NK-92 (cell line): Measurements from ENCODE around the gene MYO10.
"Not testable (repeated sequence)": the region's sequence is repeated elsewhere in the genome, so short reads cannot be mapped to it uniquely, and the experiment has no call there.

Experiments
- DNase-seq: peaks from one replicate; lab custom pipeline; 2025; ENCODE audit not compliant: unreplicated experiment; lab: John Stamatoyannopoulos, UW

Gene MYO10

DNA sequence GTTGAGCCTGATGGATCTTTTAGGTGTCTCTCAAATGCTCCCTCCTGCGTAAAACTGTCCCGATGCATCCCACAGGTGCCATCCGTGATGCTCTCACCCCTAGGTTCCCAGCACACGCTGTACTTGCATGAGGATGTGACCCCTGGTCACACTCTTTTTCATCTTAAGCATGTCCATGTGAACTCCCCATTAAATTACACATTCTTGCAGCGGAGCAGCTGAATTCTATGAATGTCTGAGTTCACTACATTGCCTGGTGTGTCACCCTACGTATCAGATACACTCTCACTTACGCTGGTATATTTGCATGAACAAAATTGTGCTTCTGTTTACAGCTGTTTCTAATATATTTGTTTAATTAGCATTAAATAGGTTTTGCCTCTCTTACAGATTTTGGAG is 214.0 kb downstream of the MYO10 start:
- DNase-seq = no peak

DNA sequence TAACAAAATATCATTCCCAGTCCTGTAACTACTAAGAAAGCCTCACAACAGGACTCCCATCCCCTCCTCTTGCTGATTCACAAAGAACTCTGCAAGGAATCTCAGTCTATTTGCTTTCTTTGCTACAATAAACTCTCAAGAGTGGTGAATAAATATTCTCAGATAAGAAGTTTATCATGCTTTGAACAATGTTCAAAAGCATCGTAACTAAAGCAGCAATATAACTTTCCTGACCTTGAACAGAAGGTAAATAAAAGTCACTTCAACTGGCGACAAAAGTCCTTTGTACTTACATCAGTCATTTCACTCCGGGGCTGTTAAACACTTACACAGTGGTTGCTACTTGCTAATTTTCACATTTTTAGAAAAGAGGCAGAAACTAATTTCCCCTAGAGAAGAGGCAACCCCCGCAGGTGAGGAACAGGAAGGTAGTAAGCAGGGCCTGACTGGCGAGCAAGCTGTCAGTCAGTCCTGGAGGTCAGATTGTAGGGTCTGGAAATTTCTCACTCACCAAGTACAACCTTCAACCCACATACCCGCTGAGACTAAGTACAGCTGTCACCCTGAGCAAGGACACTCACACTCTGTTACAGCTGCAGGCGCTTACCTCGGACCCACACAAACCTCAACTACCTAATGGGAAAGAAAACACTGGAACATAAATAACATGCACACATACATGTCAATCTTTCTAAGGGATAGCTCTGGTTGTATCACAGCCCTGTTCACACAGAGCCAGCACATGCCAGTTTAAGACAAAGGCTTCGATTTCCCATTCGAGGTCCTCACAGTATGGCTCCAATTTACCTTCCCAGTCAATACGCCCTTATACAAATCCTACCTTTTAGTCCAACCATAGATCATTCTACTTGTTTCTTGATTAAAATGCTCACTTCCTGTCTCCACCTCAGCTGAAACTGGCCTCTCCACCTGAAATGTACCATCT is 214.7 kb downstream of the MYO10 start:
- DNase-seq = no peak

DNA sequence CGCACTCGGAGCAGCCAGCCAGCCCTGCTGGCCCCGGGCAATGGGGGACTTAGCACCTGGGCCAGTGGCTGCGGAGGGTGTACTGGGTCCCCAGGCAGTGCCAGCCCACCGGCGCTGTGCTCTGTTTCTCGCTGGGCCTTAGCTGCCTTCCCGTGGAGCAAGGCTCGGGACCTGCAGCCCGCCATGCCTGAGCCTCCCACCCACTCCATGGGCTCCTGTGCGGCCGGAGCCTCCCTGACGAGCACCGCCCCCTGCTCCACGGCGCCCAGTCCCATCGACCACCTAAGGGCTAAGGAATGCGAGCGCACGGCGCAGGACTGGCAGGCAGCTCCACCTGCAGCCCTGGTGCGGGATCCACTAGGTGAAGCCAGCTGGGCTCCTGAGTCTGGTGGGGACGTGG is 218.1 kb downstream of the MYO10 start:
- not testable (repeated sequence) for DNase-seq

DNA sequence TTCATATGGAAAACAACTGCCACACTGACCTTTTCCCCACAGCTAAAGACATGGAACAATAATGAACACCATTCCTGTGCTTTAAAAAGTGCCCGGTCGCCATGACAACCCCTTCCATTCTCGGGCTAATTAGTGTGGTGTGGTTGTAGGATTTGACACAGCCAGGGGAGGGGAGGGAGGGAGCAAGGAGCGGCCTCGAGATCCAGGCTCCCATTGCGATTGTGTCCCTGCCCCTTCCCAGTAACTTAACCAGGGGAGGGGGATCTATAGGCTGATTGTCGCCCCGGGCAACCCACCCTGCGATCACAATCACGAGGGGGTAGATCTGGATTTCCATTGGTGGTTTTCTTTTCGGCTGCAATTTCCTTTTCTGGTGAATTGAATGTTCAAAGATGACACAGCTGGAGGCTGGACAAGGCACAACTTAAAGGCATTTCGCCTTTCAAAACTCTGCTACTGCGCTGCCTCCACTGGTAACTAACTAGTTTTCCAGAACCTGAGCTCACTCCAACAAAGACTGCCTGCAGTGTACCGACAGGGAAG is 222.6 kb downstream of the MYO10 start:
- no peak for DNase-seq

DNA sequence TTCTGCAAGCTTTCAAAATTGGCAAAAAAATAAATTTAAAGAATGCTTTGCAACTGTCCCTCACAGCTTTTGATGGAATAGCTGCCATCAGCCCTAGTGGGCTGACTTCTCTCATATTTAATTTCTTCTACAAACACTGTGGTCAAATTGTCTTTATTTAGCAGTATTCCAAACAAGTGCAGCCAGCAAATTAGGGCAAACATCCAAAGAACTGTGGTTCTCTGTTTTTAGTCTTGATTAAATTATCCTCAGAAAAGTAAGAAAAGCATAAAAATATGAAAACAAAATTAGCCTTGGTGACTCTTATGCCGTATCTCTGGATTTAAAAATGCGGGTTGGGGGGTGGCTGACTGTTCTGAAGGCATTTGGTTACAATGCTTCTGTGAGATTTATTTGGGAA is 223.5 kb downstream of the MYO10 start:
- no peak for DNase-seq

DNA sequence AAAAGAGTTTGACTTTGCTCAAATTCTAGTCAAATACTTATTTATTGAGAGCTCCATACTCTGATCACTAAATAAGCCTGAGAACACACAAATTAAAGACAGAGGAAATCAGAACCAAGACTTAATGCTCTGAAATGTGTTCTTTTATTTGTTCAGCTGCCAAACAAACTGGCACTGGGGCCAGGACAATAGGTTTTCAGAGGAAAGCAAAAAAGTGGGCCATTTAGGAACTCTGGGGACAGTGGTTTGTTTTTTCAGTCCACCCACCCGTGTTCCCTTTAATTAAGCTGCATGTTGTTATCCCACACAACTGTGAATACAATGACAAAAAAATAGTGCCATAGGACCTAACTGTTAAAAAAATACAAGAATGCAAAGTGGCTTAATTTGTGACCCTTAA is 223.9 kb downstream of the MYO10 start:
- no peak for DNase-seq

DNA sequence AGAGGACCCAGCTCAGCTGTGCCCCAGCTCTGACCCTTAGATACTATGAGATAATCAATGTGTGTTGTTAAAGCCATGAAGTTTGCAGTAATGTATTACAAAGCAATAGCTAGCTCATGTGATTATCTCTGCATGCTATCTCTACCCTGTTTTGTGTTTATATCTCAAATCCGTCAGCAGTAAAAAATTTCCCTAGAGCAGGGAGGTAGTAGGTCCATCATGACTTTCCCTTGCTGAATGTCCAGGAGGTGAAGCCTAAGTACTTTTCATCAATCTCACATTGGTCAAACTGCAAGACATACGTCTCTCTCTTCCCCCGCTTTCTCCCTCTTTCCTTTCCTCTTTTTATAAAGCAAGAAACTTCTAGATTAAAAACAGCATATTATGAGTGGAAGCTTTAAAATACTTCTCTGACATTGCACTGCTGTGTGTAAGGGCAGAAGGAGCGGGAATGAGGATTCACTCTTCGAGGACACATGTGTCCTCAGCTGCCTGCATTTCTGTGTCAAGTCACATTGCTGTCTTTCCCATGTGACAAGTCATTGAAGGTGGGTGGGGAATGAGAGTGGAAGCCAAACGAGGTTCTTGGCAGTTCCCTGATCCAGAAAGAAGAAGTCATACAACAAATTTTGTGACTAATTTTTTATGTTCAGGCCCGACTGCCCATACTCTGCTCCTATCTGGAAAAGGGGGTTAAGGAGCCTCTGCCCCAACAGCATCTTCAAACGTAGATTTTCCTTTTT is 226.2 kb downstream of the MYO10 start:
- no peak for DNase-seq

DNA sequence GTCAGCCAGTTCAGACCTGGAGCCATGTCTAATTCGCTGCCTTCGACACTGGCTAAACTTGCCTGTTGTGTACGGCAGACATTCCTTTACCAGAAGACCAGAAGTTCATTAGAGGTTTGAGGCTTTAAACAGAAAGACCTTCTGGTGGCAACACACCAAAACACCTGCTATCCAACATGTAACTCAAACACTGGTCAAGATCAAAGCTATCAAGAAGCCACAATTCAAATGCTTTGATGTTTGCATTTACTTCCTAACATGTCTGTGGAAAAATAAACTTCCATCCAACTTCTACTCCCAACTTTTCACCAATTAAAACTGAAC is 228.3 kb downstream of the MYO10 start:
- DNase-seq = no peak

DNA sequence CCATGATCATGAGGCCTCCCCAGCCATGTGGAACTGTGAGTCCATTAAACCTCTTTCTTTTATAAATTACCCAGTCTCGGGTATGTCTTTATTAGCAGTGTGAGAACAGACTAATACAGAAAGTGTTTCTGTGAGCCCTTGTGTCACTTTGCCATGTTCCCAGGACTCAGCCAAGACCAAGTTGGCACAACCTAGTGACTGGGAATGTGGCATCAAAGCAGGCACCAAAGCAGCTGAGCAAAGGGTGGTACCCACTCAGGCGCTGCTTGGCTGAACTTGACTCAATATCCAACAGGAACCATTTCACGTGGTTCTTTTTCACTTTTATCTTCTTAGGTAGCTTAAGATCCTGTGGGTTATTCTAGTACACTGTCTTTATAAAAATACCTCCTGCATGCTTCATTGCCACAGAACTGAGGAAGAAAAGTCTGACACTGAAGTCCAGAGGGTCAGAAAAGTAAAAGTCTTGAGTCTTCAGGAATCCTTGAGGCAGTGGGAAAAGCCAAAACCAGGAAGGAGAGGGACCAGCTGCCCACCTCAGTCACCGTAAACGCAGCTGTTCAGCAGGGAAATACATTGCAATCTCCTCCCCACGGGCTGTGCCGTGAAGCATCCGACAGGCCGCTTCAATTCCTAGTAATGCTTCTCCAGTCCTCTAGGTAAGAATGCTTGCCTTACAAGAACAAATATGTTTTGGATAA is 228.8 kb downstream of the MYO10 start:
- DNase-seq = no peak

DNA sequence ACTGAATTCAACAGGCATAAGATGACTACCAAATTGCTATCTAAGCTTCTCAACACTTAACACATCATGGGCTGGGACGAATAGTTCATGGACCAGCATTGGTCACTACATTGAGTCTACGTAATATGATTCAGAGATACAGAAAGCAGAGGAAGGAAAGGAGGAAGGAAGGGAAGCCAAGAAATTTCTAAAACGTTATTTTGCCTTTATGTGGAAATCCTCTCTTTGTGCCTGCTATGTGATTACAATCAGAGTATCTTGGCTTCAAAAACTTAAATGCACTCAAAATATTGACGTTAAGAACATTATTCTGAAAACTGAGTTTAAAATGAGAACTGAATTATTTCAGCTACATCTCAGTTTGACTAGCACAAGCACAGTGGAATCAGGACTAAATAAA is 231.1 kb downstream of the MYO10 start:
- no peak for DNase-seq

DNA sequence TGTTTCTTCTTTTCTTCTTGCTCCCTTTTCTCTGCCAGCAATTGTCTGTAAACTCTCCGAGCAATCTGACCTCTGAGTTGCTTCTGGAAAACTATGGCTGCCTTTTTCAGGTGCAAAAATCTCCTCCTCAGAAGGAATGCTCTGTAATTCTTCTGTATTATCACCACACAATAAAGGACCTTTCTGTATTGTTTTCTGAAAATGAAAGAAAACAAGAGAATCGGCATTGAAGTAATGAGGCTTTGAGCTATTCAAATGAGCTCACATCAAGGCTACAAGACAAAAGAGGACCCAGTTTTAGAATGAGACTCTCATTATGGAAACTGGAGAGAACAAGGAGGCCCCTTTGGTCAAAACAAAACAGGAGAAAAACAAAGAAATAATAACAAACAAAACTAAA is 233.1 kb downstream of the MYO10 start:
- DNase-seq = no peak

DNA sequence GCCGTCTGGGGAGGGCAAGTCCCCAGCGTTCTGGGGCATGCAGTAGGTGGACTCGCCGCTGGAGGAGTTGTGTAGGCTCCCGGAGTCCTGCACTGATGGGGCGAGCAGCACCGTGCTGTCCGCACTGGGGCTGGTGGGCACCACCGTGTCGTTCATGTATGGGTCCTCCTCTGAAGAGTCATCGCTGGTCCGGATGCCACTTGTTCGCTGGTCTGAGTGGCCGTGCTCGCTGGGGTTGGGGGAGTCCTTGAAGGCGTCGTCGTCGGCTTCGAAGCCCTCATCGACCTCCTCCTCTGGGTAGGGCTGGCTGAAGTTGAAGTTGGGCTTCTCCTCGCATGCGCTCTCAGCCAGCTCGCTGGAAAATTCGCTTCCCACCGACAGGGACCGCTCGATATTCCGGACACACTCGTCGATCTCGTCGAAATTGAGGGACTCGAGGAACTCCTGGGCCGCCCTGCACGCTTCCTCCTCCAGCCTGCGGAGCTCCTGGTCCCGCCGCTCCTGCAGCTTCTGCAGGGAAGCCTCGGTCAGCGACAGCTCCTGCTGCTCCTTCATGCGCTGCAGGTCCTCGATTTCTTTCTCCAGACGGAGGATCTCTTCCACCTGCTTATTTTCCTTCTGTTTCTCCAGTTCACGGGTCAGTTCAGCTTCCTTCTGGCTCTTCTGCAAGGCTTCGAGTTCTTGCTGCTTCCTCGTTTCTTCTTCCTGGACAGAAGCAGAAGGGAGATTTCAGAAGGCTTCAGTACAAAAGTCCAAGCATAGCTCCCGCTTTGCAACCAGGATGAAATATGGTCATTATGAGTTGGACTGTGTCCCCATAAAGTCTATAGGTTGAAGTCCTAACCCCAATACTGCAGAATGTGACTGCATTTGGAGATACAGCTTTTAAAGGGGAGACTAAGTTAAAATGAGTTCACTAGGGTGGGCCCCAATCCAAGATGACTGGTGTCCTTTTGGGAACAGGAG is 234.7 kb downstream of the MYO10 start:
- DNase-seq = no peak

DNA sequence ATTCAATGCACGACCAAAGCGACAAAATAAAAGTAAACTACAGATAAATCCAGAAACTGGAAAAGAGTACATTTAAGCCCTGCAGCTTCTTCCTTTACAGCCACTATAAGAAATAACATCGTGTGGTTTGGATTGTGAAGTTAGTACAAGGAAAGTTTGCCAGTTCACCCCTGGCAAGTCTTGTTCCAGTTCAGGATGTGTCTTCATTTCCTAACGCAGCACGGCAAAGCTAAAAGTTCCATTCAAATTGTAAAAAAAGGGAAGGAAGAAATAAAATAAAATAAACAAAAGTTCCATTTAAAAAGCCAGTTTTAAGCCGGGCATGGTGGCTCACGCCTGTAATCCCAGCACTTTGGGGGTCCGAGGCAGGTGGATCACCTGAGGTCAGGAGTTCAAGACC is 236.0 kb downstream of the MYO10 start:
- DNase-seq = no peak

DNA sequence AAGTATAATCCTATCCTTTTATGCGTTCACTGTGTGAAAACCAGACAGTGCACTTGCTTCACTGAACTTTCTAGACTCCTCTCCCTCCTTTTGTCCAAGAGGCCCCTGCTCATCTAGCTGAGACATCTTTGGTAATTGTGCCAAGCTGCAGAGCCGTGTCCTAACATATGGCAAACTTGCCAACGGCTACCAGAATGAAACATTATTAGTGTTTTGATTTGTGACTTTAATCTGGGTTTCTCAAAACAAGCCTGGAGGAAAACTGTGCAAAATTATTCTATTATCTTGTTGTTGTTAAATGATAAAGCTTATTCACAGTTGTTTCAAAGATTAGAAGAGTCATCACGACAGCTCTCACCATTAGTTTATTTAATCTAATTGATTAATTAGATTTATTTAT is 240.3 kb downstream of the MYO10 start:
- DNase-seq = no peak

DNA sequence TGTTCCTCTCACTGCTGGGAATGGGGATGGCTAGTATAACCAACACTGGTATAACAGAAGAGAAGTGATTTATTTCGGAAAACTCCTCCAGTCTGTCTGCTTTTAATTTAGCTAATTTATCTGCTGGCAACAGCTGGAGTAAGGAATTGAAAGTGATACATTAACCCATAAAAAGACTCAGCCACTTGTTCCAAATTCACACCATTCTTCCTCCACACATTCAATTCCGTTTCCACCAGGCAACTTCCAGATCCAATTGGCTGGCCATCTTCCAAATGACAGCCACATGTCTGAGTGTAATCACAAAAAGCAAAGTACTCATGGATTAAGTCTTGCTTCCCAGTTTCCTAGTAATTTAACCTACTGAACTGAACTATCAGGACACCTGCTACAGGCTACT is 242.2 kb downstream of the MYO10 start:
- DNase-seq = no peak

DNA sequence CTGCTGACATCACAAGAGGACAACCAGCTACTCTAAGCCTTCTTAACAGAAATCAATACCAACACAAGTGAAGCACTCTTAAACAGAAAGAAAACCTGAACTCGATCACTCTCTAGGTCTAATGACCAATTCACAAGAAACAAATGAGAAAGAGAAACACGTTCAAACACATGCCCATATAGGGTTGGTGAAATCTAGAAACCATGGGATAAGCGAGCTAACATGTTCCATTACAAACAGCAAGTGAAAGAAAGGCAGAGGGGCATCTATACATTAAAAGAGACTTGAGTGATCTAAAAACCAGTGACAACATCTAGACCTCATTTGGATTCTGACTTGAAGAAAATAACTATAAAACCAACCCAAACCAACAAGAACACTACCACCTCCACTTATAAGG is 244.4 kb downstream of the MYO10 start:
- DNase-seq = no peak

DNA sequence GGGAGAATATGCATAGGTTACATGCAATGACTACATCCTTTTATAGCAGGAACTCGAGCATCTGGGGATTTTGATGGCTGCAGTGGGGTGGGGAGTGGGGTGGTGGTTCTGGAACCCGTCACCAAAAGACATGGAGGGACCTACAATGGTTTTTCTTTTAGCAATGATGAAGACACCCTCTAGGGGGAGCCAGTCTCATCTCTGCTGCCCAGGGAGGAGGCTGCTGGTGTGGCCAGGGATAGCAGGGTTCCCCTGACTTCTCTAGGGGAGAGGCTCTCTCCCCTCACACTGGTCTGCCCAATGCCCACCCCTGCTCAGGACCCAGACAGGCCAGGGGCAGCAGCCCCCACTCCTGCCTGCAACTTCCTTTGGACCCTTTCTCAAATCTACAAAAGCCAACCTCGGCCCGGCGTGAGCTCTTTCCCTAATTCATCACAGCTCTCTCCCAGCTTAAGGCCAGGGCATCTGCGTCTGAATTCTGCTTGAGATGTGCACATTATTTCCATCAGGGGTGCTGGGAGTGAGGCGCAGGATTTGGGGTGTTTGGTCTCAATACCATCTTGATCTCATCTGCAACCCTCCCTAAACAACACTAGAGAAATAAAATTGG is 245.7 kb downstream of the MYO10 start:
- no peak for DNase-seq

DNA sequence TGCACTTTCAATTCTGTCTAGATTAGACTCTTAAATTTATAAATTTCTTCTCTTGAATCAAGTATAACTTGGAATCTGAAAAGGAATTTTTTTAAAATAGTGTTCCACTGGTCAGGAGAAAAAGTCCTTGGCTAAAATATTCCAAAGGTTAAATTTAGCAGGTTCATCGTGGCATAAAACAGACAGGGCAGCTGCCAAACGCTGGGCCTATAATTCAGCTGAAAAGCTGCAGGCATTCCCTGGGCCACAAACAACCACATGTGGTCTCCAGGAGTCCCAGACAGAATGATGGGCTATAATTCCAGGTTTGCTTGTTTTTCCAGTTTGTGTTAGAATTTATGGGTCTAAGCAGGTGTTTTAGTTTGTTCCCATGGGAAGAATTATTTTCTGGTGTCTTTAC is 248.2 kb downstream of the MYO10 start:
- DNase-seq = no peak

DNA sequence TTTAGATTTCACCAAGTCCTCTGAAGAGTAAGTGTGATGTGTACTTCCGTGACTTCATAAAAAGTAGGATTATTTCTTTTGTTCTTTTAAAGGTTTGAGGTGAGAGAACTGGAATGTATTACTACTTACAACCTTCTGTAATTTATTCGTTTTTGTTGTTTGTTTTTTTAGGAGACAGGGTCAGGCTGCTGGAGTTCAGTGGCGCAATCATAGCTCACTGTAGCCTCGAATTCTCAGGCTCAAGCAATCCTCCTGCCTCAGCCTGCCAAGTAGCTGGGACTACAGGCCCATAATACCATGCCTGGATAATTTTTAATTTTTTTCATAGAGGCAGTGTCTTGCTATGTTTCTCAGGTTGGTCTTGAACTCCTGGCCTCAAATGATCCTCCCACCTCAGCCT is 251.0 kb downstream of the MYO10 start:
- DNase-seq = no peak

DNA sequence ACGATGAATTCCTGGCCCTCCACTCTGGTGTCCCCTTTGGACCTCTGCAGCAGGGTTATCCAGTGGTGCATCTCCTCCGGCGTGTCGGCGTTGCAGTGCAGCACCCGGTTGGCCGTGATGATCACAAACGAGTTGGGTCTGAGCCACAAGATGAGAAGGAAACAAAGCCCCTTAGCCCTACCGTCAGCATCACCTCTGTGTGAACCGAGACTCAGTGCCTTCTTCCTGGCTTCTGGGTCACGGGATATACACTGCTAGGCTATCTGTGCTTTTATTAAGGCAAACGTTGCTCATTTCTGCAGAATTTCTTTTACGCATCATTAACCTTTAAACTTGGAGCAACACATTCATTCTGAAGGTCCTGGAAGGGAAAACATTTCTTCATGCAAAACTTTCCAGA is 254.2 kb downstream of the MYO10 start:
- DNase-seq = no peak
